Mesenchymal stem cell (in vitro differentiated cells and primary cell): ENCODE data around the gene CNP.

Experiments
- DNase-seq: peaks from one replicate; pipeline ENCODE4 v3.0.0-alpha.2; 2013
- H2AFZ ChIP-seq: one replicate; pipeline ENCODE4 v1.6.1; 2013; ENCODE audit warnings: low read depth, mild to moderate bottlenecking, control low read depth, inconsistent platforms, low read length, moderate library complexity
- H2AK5ac ChIP-seq: 2 replicates; pipeline ENCODE4 v1.6.1; 2013; ENCODE audit warnings: low read length, moderate library complexity, mild to moderate bottlenecking, inconsistent platforms; ENCODE audit not compliant: severe bottlenecking
- H2BK120ac ChIP-seq: one replicate; pipeline ENCODE4 v1.6.1; 2013; ENCODE audit warnings: low read depth, mild to moderate bottlenecking, inconsistent platforms, low read length, moderate library complexity
- H2BK12ac ChIP-seq, 2 experiments: one replicate each; pipeline ENCODE4 v1.6.1; 2013; ENCODE audit warnings: inconsistent platforms in 2 of 2, low read length in 2 of 2, mild to moderate bottlenecking in 2 of 2, moderate library complexity in 2 of 2, control low read depth in 1 of 2
- H2BK15ac ChIP-seq: one replicate; pipeline ENCODE4 v1.6.1; 2013; ENCODE audit warnings: mild to moderate bottlenecking, low read depth, inconsistent platforms; ENCODE audit not compliant: poor library complexity, severe bottlenecking
- H2BK5ac ChIP-seq: 2 replicates; pipeline ENCODE4 v1.6.1; 2013; ENCODE audit warnings: low read depth, mild to moderate bottlenecking, low read length, control low read depth, inconsistent platforms; ENCODE audit not compliant: poor library complexity, severe bottlenecking
- H3K14ac ChIP-seq, 2 experiments: one replicate each; pipeline ENCODE4 v1.6.1; 2013; ENCODE audit warnings: inconsistent platforms in 2 of 2, low read length in 2 of 2, control low read depth in 1 of 2, mild to moderate bottlenecking in 1 of 2, moderate library complexity in 1 of 2
- H3K18ac ChIP-seq, 2 experiments: one replicate each; pipeline ENCODE4 v1.6.1; 2013; ENCODE audit warnings: inconsistent platforms in 2 of 2, low read length in 2 of 2, control low read depth in 1 of 2, low read depth in 1 of 2, mild to moderate bottlenecking in 1 of 2
- H3K23ac ChIP-seq, 2 experiments: one replicate each; pipeline ENCODE4 v1.6.1; 2013; ENCODE audit warnings: inconsistent platforms in 2 of 2, low read length in 2 of 2, mild to moderate bottlenecking in 2 of 2, moderate library complexity in 2 of 2, control low read depth in 1 of 2
- H3K27ac ChIP-seq: 2 replicates; pipeline ENCODE4 v1.5.1; 2013; ENCODE audit warnings: mild to moderate bottlenecking, moderate library complexity, low read length, control low read depth, inconsistent platforms; ENCODE audit not compliant: poor library complexity, severe bottlenecking
- H3K27me3 ChIP-seq, 2 experiments: 2 replicates each; pipeline versions ENCODE4 v1.6.1 to v1.7.0; 2013; ENCODE audit warnings: low read length in 2 of 2, mild to moderate bottlenecking in 2 of 2, moderate library complexity in 2 of 2, control low read depth in 1 of 2, inconsistent platforms in 1 of 2; ENCODE audit not compliant: control insufficient read depth in 1 of 2, insufficient read depth in 1 of 2
- H3K36me3 ChIP-seq, 2 experiments: 2 replicates each; pipeline versions ENCODE4 v1.6.1 to v1.7.0; 2013; ENCODE audit warnings: low read length in 2 of 2, control low read depth in 1 of 2, inconsistent platforms in 1 of 2, low read depth in 1 of 2, mild to moderate bottlenecking in 1 of 2; ENCODE audit not compliant: insufficient read depth in 2 of 2, control insufficient read depth in 1 of 2
- H3K4ac ChIP-seq, 2 experiments: one replicate each; pipeline ENCODE4 v1.6.1; 2013; ENCODE audit warnings: inconsistent platforms in 2 of 2, low read length in 2 of 2, mild to moderate bottlenecking in 2 of 2, moderate library complexity in 2 of 2, control low read depth in 1 of 2, low read depth in 1 of 2
- H3K4me1 ChIP-seq: 2 replicates; pipeline ENCODE4 v1.6.1; 2013; ENCODE audit warnings: low read depth, low read length, control low read depth; ENCODE audit not compliant: control insufficient read depth, insufficient read depth
- H3K4me2 ChIP-seq: 2 replicates; pipeline ENCODE4 v1.6.1; 2013; ENCODE audit warnings: low read length, mild to moderate bottlenecking, inconsistent platforms; ENCODE audit not compliant: poor library complexity, severe bottlenecking
- H3K4me3 ChIP-seq, 2 experiments: 2 replicates each; pipeline versions ENCODE4 v1.5.1 to v1.7.0; 2013; ENCODE audit warnings: low read length in 2 of 2, mild to moderate bottlenecking in 2 of 2, control low read depth in 1 of 2, low read depth in 1 of 2; ENCODE audit not compliant: insufficient read depth in 1 of 2
- H3K79me1 ChIP-seq: replicated peaks from 2 replicates; pipeline ENCODE4 v1.6.1; 2013; ENCODE audit warnings: mild to moderate bottlenecking, control low read depth, low read length, inconsistent platforms; ENCODE audit not compliant: poor library complexity, severe bottlenecking
- H3K9ac ChIP-seq: 2 replicates; pipeline ENCODE4 v1.7.0; 2013; ENCODE audit warnings: mild to moderate bottlenecking, low read length, moderate library complexity
- H3K9me3 ChIP-seq: 2 replicates; pipeline ENCODE4 v1.7.0; 2013; ENCODE audit warnings: mild to moderate bottlenecking, low read length; ENCODE audit not compliant: control insufficient read depth
- H4K8ac ChIP-seq: one replicate; pipeline ENCODE4 v1.6.1; 2013; ENCODE audit warnings: inconsistent platforms, mild to moderate bottlenecking, low read length, moderate library complexity
- H4K91ac ChIP-seq: one replicate; pipeline ENCODE4 v1.6.1; 2013; ENCODE audit warnings: mild to moderate bottlenecking, low read length, inconsistent platforms
- WGBS: methylation state at CpG from one replicate; pipeline ENCODE4 v1.1.7; 2013; ENCODE audit warnings: mixed read lengths; 5-methylcytosine and 5-hydroxymethylcytosine counted together

CNP gene

GRCh38 chr17:41918314-41919164 is 48.1 kb upstream of the CNP start, which contains the start of gene ACLY:
TSS of gene ACLY (minus strand) at chr17:41918951. CDS start at chr17:41913873, 5,078 bp downstream.
- H3K23ac ChIP-seq = peak within 1 kb of the TSS; percentile 49 to 97
- peaks cover 8 to 14% of the 10 kb centered on the region in 2 experiments for H3K36me3 ChIP-seq
- H3K14ac ChIP-seq = peak within 1 kb of the TSS in 1 of 2 experiments; percentile 56
- H2AK5ac ChIP-seq = peak within 1 kb of the TSS; percentile 29
- peak within 1 kb of the TSS; percentile 94 for H4K91ac ChIP-seq
- H3K4me3 ChIP-seq = peak within 1 kb of the TSS; percentile 92 to 98
- H3K27ac ChIP-seq = peak within 1 kb of the TSS; percentile 76
- H3K4me2 ChIP-seq = peak within 1 kb of the TSS; percentile 93
- no peaks in the 10 kb centered on the region for H3K9me3 ChIP-seq
- H4K8ac ChIP-seq = peak within 1 kb of the TSS; percentile 93
- peaks cover 32% of the 10 kb centered on the region for H3K4me1 ChIP-seq
- peak within 1 kb of the TSS in 1 of 2 experiments; percentile 99 for H2BK12ac ChIP-seq
- no peaks in the 10 kb centered on the region for H3K27me3 ChIP-seq
- H2BK15ac ChIP-seq = peak within 1 kb of the TSS; percentile 93
- peak within 1 kb of the TSS; percentile 88 to 99 for H3K18ac ChIP-seq
- peak within 1 kb of the TSS; percentile 74 to 86 for H3K4ac ChIP-seq
- peaks cover 3% of the 10 kb centered on the region for H3K79me1 ChIP-seq
- peak within 1 kb of the TSS; percentile 82 for H2BK5ac ChIP-seq
- peak within 1 kb of the TSS; percentile 75 for H2AFZ ChIP-seq
- peak; percentile 98 for DNase-seq
- H3K9ac ChIP-seq = peak within 1 kb of the TSS; percentile 94
- peak within 1 kb of the TSS; percentile 94 for H2BK120ac ChIP-seq
- under 1% methylated on average over 73 of the region's 80 CpGs for WGBS

GRCh38 chr17:41919165-41919817 is 47.3 kb upstream of the CNP start:
- peak overlapping the region; percentile 38 to 67 for H3K4me3 ChIP-seq
- no peak for DNase-seq
- H2BK12ac ChIP-seq = peak overlapping the region in 1 of 2 experiments; percentile 99
- peak overlapping the region; percentile 62 for H3K27ac ChIP-seq
- H3K14ac ChIP-seq = peak overlapping the region in 1 of 2 experiments; percentile 56
- peak overlapping the region; percentile 65 for H3K9ac ChIP-seq
- peak overlapping the region; percentile 68 to 97 for H3K18ac ChIP-seq
- no peaks in the 10 kb centered on the region for H3K27me3 ChIP-seq
- peak overlapping the region; percentile 93 for H2BK15ac ChIP-seq
- H3K79me1 ChIP-seq = peaks cover 3% of the 10 kb centered on the region
- H2AFZ ChIP-seq = peak overlapping the region; percentile 75
- peak overlapping the region; percentile 93 for H4K8ac ChIP-seq
- WGBS = 4% methylated on average over 26 of the region's 33 CpGs
- H3K4ac ChIP-seq = peak overlapping the region in 1 of 2 experiments; percentile 64
- H2BK5ac ChIP-seq = no peak overlapping the region
- peaks cover 4 to 8% of the 10 kb centered on the region in 2 experiments for H3K36me3 ChIP-seq
- H3K4me2 ChIP-seq = peak overlapping the region; percentile 93
- H3K23ac ChIP-seq = peak overlapping the region in 1 of 2 experiments; percentile 97
- peaks cover 24% of the 10 kb centered on the region for H3K4me1 ChIP-seq
- H3K9me3 ChIP-seq = no peaks in the 10 kb centered on the region
- H2BK120ac ChIP-seq = no peak overlapping the region
- peak overlapping the region; percentile 94 for H4K91ac ChIP-seq
- no peak overlapping the region for H2AK5ac ChIP-seq

- H2BK120ac ChIP-seq = peak overlapping the region; percentile 35
- H3K36me3 ChIP-seq = peaks cover 4 to 5% of the 10 kb centered on the region in 2 experiments
- H4K8ac ChIP-seq = peak overlapping the region; percentile 59
- no peaks in the 10 kb centered on the region for H3K27me3 ChIP-seq
- H3K79me1 ChIP-seq = peaks cover 4% of the 10 kb centered on the region
- H3K4me1 ChIP-seq = peaks cover 20% of the 10 kb centered on the region
- H3K18ac ChIP-seq = peak overlapping the region in 1 of 2 experiments; percentile 97
- no peak for DNase-seq
- H2AK5ac ChIP-seq = no peak overlapping the region
- peak overlapping the region; percentile 93 for H3K4me2 ChIP-seq
- H3K4me3 ChIP-seq = peak overlapping the region in 1 of 2 experiments; percentile 67
- H3K9me3 ChIP-seq = no peaks in the 10 kb centered on the region
- H3K9ac ChIP-seq = peak overlapping the region; percentile 65
- H4K91ac ChIP-seq = peak overlapping the region; percentile 78
- peak overlapping the region in 1 of 2 experiments; percentile 99 for H2BK12ac ChIP-seq
- peak overlapping the region in 1 of 2 experiments; percentile 64 for H3K4ac ChIP-seq
- no peak overlapping the region for H2BK5ac ChIP-seq
- H2AFZ ChIP-seq = no peak overlapping the region
- no peak overlapping the region for H2BK15ac ChIP-seq
- no peak overlapping the region for H3K27ac ChIP-seq
- peak overlapping the region in 1 of 2 experiments; percentile 73 for H3K14ac ChIP-seq
- 78% methylated on average over 7 of the region's 7 CpGs for WGBS
- peak overlapping the region in 1 of 2 experiments; percentile 97 for H3K23ac ChIP-seq
Observed at GRCh38 chr17:41919840-41920579, 46.6 kb upstream of the CNP start.
